Measurements from ENCODE around the gene KLF11.
A peak's percentile ranks its signal among the peaks of the same experiment; 100 is the strongest.

The KLF11 gene

DNA sequence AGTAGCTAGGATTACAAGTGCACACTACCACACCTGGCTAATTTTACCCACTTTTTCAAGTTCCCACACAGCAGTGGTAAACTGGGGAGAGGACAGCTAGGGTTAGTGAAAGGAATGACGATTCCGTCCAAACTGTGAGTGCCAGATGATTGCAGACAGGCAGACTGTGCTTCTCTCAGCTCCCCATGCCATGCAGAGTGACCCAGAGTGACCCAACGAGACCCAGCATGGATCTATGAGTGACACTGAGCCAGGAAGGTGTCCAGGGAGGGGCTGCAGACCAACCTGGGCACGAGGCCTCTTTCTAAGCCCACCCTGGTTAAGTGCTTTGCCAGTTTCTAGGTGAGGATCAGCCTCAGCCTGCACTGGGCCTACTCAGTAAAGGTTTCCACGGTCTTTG is 7.7 kb upstream of the KLF11 start:
- H3K4me3 ChIP-seq, result no peak overlapping the region
- H3K27ac ChIP-seq, result peak overlapping the region in 18 of 21 experiments; percentile 30 to 85 (median 73)

DNA sequence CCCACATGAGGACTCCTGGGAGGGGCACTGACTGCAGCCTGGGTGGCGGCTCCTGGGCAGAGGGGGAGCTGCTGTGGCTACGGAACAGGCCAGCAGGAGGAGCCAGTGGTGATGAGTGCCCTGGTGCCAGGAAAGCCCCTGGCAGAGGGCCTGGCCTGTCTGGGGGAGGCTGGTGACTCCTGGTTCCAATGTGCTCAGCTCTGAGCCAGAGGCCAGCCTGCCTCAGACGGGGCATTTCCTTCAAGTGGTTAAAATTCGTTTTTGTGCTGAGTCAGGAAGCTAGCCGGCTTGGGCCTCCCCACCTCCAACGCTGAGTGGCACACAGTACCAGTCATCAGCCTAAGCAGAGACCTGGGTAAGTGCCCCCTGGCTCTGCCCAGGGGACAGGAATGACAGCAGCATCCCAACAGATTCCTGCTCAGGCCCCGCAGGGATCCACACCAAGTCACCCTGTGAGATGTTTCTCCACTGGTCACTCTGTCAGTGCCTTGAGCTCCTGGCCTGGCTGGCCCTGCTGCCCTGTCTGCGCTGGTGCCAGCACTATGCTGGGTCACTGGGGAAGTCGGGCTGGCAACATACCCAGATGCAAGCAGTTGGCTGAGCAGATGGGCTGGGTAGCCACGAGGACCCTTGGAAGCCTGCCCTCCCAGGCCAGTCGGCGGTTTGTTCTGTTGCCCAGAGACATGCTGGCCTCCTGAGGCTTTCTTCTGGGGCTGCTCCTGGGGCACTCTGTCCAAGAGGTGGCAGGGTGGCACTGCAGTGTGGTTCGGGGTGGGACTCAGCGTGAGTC is 7.1 kb upstream of the KLF11 start:
- H3K27ac ChIP-seq, result peak overlapping the region in 18 of 21 experiments; percentile 34 to 85 (median 73)

DNA sequence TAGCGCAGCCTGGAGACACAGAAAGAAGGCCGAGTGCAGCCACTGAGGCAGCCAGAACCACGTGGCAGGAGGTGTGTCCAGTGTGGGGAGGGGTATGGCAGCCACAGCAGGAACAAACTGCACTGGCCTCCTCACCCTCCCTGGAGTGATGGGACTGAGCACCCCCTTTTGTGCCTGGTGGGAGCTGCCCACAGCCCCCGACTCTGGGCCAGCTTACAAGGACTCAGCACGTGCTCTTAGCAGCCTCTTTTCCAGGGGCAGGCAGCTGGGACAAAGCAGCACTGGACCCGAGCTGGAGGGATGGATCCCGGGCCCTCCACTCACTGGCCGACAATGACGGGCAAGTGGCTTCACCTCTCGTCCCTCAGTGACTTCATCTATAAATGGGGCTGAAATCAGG is 5.2 kb upstream of the KLF11 start:
- H3K27ac ChIP-seq, result peak overlapping the region in 9 of 21 experiments; percentile 2 to 83 (median 27)
- H3K4me3 ChIP-seq, result no peak overlapping the region

More for the DNA sequence above, 7.1 kb upstream of the KLF11 start:
- H3K4me3 ChIP-seq, result no peak overlapping the region

DNA sequence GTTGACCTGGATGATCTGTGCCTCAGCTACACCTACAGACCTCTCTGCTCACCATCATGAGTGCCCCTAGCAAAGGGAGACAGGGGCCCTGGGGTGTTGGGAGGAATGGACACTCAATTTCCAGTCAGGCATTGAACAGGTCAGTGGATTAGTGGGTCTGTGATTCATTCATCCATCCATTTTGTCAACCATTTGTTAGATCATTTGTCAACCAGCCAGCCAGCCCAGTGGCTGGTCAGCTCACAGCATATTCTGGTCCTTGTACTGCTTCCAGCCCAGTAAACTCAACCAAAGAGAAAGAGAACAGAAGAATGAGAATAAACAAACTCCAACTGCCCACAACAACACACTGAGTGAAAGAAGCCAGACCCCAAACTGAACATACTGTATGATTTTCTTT is 4.6 kb upstream of the KLF11 start:
- no peak overlapping the region for H3K4me3 ChIP-seq
- H3K27ac ChIP-seq, result peak overlapping the region in 1 of 21 experiments; percentile 2

DNA sequence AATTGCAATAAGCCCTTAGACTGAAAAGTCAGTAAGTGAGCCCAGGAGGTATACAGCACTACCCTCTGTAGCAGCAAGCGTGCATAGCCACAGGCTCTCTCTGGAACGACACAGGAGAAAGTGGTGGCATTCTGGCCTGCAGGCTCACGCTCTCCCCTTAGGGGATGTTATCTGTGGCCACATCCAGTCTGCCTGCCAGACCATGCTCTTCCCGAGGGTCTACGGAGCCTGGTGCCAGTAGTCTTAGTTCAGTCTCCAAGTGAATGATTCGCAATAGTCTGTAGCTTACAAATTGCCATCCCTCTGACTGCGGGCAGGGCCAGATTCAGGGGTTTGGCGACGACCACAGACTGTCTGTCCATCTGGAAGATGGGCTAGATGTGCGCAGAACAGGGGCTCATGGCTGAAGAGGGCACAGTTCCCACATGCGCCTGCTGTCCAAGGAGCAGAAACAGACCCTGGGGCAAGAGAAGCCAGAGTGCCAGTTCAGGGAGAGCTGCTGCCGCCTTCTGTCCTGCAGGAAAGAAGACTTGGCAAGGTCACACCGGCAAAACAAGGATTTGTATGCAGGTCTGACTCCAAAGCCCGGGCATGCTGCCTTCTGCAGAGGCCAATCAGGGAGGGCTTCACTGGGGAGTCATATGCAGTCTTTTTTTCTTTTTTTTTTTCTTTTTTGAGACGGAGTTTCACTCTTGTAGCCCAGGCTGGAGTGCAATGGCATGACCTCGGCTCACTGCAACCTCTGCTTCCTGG is 3.5 kb upstream of the KLF11 start:
- Histone ChIP-seq H3K4me3 (no peak overlapping the region), H3K27ac (peak overlapping the region in 5 of 21 experiments; percentile 20 to 86 (median 52))

DNA sequence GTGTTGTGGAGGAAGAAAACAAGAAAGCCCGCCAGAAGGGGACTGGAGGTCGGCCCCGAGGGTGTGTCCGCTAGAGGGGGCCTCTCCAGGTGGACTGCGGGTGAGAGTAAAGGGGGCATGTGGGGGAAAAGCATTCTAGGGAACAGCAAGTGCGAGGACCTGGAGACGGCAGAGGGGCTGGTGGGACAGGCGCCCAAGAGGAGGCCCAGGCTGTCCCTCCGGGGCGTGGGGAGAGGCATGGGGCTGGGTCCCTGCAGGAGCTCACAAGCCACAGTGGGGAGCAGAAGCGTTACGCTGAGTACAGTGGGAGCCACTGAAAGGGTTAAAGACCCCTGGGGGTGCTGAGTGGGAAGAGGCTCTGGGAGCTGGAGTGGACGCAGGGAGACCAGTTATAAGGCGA is 1.6 kb upstream of the KLF11 start:
- H3K4me3 ChIP-seq, result peak overlapping the region in 1 of 7 experiments; percentile 31

DNA sequence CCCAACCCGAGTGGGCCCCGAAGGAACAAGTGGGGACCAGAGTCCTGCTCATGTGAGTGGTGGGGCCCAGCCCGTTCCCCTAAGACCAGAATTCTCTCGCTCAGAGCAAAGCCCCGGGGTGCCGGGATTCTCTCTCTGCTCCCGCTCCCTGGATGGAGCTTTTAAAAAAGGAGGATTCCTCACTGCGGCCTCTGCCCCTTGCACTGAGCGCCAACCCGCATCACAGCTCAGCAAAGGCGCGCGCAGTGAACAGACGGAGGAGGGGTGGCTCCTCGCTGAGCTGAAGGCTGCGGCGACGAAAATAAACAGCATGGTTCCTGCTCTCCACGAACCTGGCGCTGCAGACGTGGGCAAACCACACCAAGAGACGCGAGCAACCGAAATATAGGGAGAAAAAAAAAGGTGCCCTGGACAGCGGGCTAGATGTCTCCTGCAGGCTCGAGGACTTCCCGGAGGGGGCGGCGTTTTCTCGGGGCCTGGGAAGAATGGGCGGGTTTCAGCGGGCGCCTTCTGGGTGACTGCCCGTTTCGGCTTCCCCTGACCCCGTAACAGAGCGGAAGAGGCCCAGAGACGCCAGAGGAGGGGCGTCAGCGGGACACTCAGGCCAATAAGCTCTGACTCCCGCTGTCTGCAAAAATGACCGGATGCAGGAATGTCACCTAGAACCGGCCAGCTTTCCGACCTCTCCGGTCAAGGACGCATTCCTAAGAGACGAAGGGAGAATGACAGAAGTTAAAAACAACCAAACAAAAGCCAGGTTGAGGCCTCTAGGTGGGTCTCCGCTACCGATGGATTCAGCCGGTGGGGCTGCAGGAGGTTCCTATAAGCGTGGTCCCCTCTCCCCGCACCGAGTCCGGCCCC is 819 bp upstream of the KLF11 start:
- H3K4me3 ChIP-seq, result peak overlapping the region; percentile 22 to 46 (median 32)
- peak overlapping the region; percentile 43 to 95 (median 76) for H3K27ac ChIP-seq

More for the DNA sequence above, 1.6 kb upstream of the KLF11 start:
- H3K27ac ChIP-seq, result peak overlapping the region in 14 of 21 experiments; percentile 67 to 95 (median 78)

DNA sequence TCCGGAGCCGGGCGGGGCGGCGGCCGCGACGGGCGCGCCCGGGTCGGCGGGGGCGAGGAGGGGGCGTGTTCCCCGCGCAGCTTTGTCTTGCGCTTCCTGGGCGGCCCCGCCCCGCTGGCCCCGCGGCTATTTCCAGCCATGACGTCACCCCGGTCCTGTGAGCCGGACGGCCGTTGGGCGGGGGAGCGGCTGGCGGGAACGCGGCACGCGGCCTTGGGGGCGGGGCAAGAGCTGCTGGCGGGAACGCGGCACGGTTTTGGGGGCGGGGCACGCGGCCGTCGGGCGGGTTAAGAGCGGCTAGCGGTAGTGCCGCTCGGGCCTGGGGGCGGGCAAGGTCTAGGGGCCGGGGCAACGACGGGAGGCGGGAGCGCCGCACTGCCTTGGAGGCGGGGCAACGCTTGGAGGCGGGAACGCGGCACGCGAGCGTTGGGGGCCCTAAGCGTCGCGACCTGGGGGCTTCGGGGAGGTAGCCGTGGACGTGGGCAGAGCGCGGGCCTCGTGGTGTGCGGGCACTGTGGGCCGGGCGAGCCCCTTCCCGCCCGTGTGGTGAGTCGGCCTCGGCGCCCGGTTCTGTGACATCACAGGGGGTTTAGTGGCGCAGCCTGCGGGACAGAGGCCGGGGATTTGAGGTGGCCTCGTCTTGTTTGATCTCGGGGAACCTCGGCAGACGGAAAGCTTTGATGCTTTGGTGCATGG is 704 bp downstream of the KLF11 start:
- Histone ChIP-seq H3K27ac (peak overlapping the region; percentile 69 to 100 (median 93)), H3K4me3 (peak overlapping the region; percentile 45 to 64 (median 56))

DNA sequence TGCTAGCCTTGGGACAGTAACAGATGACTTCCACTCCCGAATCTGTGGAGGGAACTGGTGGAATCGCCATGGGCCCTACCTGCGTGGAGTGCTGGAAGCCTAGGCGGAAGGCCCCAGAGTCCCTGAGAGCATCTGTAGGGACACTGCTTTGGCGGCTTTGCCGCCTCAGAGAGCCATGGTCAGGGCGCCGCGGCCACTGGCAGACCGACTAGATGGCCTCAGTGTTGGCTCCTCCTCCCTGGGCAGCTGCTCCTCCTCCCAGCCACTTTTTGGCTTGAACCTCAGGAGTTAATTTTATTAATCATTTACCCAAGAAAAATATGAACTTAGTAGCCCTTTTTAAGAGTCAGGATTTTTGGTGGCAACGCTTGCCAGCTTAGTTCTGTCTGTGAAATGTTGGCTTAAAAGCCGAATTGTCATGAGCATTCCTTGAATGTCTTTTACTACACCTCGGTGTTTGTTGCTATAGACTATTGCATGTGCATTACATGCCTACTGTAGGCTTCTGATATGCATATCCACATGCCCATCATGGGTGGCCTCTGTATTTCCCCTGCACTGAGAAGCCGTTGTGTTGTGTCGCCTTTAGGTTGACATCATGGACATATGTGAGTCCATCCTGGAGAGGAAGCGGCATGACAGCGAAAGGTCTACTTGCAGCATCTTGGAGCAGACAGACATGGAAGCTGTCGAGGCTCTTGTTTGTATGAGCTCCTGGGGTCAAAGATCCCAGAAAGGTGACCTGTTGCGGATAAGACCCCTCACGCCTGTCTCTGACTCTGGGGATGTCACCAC is 2.4 kb downstream of the KLF11 start:
- H3K27ac ChIP-seq, result peak overlapping the region in 8 of 21 experiments; percentile 89 to 100 (median 95)
- H3K4me3 ChIP-seq, result no peak overlapping the region

DNA sequence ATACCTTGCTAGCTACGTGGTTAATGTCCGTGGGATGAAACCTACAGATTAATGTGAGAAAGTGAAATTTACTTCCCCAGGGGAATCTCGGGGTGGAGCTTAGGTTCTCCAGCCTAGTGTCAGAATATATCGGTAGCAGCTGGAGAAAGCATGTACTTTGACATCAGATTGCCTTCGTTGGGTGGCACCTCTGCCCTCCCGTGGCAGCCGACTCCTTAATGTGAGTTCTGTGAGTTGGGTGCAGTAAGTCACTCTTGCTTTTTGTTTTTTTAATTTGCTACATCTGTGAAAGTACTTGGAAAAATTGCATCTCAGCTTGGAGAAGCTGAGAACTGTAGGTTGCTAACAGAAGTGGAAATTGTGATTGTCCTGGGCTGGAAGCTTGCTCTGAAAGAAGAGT is 3.6 kb downstream of the KLF11 start:
- H3K4me3 ChIP-seq, result no peak overlapping the region
- peak overlapping the region in 3 of 21 experiments; percentile 9 to 49 (median 26) for H3K27ac ChIP-seq

DNA sequence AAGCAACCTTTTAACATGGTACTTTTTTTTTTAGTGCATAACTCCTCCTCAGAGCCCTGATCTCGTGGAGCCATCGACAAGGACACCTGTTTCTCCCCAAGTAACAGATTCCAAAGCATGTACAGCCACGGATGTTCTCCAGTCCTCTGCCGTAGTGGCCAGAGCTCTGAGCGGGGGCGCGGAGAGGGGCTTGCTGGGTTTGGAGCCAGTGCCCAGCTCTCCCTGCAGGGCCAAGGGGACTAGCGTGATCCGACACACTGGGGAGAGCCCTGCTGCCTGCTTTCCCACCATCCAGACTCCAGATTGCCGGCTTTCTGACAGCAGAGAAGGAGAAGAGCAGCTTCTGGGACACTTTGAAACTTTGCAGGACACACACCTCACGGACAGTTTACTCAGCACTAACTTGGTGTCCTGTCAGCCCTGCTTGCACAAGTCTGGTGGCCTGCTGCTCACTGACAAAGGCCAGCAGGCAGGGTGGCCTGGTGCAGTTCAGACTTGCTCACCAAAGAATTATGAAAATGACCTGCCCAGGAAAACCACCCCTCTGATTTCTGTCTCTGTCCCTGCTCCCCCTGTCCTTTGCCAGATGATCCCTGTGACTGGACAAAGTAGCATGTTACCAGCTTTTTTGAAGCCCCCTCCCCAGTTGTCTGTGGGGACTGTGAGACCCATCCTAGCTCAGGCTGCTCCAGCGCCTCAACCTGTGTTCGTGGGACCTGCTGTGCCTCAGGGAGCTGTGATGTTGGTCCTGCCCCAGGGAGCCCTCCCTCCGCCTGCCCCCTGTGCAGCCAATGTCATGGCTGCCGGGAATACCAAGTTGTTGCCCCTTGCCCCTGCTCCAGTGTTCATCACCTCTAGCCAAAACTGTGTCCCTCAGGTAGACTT is 4.5 kb downstream of the KLF11 start:
- peak overlapping the region in 4 of 21 experiments; percentile 9 to 61 (median 40) for H3K27ac ChIP-seq
- H3K4me3 ChIP-seq, result no peak overlapping the region

DNA sequence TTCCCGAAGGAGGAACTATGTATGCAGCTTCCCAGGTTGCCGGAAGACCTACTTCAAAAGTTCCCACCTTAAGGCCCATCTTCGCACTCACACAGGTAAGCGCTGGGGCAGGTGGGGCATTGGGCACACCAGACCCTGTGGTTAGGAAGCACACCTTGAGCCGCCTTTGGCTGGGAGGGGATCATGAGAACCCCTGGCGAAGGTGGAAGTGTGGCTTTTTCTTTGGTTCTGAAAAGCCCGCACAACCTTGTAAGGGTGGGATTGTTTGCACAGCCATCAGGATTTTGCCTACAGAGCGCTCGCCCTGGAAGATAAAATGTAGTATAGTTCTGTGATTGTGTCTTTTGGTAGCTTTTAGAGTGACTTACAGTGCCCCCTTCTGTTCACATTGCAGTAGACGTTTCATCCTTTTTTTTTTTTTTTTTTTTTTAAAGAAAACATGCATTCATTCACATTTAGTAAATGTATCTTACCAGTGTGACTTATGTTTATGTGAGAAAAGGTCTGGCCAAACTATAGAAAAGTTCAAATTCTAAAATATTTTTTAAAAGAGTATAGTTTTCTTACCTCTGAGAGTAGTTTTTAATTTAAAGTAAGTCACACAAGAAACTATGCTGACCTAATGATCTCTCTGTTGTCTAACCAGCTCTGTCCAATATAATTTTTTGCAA is 5.3 kb downstream of the KLF11 start:
- H3K27ac ChIP-seq, result peak overlapping the region in 3 of 21 experiments; percentile 22 to 61 (median 57)
- H3K4me3 ChIP-seq, result no peak overlapping the region

DNA sequence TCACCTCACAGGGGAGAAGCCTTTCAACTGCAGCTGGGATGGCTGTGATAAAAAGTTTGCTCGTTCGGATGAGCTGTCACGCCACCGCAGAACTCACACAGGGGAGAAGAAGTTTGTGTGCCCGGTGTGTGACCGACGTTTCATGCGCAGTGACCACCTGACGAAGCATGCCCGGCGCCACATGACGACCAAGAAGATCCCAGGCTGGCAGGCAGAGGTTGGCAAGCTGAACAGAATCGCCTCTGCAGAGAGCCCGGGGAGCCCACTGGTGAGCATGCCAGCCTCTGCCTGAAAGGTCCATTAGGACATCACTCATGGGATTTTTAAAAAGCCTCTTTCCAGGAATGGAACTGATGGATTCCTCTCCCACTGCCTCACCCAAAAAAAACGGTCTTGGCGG is 8.9 kb downstream of the KLF11 start:
- Histone ChIP-seq H3K4me3 (no peak overlapping the region), H3K27ac (peak overlapping the region in 1 of 21 experiments; percentile 56)

DNA sequence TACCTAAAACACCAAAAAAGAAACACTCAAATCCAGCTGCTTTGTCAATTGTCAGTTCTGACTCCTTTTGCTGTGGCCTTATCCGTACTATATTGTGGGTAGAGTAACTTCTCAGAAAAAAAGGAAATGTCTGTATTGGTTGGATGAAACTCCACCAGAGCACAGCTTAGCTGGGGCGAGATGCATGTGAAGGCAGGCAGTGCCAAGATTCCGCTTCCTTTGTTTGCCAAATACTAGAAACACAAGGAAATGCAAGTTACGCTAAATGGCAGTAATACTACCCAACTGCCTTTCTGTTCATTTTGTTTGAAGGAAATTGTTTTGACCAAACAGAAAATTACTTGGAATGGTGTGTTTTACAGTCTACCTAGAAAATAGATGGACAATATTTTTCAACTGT is 10.0 kb downstream of the KLF11 start:
- Histone ChIP-seq H3K4me3 (no peak overlapping the region), H3K27ac (peak overlapping the region in 1 of 21 experiments; percentile 13)

DNA sequence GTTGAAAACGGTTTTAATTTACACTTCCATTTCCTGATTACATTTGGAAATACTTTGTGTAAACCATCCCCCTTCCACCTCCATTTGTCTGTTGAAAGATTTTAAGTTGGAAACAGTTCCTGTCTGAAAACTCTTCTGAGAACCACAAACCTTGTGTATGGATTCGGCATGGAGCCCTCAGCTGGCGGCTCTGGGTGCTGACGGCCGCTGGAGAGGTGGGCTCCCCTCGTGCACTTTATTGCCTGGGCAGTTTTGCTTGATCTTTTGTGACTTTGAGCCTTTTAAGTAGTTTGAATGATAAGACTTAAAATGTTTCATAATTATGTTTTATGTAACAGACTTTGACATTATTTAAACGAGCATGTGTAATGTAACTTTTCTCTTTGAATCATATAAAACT is 11.1 kb downstream of the KLF11 start:
- Histone ChIP-seq H3K4me3 (no peak overlapping the region), H3K27ac (no peak overlapping the region)

DNA sequence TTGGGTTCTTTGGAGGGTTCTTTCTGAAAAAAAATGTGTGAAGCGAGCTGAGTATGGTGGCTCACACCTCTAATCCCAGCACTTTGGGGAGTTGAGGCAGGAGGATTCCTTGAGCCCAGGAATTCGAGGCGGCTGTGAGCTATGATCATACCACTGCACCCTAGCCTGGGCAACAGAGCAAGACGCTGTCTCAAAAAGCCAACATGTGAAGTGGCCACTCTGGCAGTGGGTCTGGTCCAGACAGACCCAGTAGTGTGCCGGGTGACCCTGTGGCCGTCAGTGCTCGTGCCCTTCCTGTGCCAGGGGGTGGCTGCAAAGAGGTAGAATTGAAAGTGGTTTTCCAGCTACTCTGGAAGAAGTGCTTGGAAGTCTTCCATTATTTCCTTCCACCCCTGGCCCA is 11.6 kb downstream of the KLF11 start:
- no peak overlapping the region for H3K4me3 ChIP-seq
- H3K27ac ChIP-seq, result no peak overlapping the region

DNA sequence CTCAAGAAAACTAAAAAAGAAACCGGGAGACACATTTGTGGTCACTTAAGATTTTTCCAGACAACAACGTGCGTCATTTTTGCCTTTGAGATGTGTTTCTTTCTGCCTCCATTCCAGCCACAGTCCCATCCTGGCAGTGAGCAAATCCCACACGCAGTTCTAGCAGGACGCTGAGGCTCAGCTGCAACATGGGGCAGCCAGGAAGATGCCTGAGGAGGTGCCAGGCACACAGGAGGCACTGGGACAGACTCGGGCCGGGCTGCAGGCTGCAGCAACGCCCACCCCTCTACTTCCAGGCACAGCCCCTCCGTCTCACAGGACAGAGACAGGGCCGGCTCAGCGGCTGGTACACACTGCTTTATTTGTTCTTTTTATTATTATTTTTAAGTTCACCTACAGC is 13.1 kb downstream of the KLF11 start:
- H3K4me3 ChIP-seq, result no peak overlapping the region
- H3K27ac ChIP-seq, result no peak overlapping the region

Data from skin epidermis (tissue), 12 donors.